Activated naive CD8-positive, alpha-beta T cell treated with anti-CD3 and anti-CD28 coated beads, Interleukin-2, amount 50 U/mL, for 16 hours (primary cell): Measurements from ENCODE around the gene GREB1L.

Experiments
- DNase-seq: peaks from one replicate; pipeline ENCODE4 v3.0.0-alpha.2; 2020; ENCODE audit warnings: low read depth, low spot score

GREB1L gene

GRCh38 chr18:21484851-21485636 is 243.0 kb downstream of the GREB1L start:
- DNase-seq, result no peak

DNA sequence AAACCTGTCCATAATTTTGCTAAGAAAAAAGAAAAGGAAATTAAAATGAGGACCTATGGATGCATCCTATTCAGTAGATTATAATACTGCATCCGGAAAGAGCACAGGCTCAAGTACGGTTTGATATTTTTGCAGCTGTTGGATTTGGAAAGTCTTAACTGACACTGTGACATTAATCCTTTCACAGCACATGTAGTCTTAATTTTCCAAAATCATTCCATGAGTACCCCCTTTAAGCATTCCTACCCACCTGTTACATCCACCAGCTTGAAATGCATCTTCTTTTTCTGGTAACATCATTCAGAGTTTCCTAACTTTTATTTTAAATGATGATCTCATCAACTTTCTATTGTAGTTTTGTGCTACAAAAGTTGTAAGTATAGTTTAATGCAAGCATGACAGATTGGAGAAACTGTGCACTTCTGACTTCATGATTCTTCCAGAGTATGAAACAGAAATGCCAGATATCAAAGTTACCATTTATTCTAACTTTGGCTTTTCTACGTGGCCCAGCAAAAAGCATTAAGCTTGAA is 244.9 kb downstream of the GREB1L start:
- DNase-seq, result no peak

DNA sequence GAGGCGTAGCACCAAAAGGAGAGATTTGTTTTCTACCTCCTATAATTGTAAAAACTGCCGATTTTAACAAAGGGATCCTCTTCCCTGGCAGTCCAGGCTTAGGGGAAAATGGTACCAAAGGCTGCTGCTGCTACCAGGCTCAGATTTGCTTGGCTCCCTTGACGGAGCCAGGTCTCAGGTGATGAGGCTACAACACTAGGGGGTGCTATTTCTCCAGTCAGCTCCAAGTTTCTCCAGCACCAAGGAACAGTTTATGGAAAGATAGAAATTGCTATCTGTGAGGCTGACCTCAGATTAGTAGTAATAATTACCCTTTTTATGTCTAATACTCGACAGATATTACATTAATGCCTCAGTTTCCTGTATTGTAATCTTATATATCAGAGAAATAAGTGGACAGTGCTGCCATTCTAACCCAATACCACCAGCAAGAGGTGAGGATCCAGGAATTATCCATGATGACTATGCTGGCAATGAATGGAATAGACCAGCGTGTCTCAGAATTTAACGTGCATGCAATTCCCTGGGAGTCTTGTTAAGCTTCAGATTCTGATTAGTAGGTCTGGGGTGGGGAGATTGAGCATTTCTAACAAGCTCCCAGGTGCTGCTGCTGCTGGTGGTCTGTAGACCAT is 247.2 kb downstream of the GREB1L start:
- DNase-seq, result no peak

DNA sequence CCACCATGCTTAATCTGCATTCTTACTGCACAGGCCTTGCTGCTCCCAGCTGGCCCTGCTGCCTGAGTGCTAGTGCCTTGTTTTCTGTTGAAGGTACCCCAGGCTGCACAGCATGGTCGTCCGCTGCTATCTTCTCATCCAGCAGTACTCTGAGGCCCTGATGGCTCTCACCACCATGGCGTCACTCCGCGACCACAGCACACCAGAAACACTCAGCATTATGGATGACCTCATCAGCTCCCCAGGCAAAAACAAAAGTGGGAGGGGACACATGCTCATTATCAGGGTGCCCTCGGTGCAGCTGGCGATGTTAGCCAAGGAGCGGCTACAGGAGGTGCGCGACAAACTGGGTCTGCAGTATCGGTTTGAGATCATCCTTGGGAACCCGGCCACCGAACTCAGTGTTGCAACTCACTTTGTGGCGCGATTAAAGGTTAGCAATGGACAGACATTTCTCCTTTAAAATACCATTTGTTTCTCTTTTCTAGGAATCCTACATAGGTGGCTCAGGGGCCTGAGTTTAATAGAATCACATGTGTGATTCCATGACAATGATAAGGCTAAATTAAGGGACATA is 248.0 kb downstream of the GREB1L start:
- DNase-seq, result no peak

DNA sequence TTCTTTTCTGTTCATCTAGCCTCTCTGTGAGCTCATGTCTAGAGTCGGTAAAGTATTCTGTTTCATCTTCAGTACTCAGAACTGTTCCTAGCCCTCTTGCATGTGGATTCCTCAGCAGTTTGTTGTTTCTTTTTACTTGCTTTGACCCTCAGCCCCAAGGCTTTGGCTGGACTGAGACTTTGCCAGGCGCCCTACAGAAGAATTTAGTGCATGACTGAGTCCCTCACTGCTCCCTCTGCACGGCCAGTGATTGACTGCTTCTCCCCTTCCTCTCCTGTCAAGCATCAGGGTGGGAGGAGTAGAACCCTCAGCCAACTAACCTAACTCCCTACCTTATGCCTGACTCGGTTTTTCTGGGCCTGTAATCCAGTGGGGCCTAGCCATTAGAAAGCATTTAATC is 248.7 kb downstream of the GREB1L start:
- no peak for DNase-seq

DNA sequence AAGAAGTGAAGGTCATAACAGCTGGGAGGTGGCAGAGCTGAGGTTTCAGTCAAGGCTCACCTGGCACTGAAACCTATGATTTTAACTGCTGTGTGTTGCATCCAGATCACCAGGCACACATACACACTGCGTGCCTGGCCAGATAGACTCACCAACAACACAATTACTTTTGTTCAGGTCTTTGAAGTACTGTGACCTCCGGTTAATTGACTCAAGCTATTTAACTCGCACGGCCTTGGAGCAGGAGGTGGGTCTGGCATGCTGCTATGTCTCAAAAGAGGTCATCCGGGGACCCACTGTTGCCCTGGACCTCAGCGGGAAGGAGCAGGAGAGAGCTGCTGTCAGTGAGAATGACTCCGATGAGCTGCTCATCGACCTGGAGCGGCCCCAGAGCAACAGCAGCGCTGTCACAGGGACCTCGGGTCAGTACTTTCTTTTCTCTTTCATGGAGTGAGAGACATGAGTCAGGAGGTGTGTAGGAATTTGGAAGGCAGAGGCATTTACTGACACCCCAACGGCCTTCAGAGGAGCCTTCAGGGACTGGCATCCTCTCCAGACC is 254.3 kb downstream of the GREB1L start:
- no peak for DNase-seq

GRCh38 chr18:21499997-21500396 is 258.0 kb downstream of the GREB1L start:
- no peak for DNase-seq

- no peak for DNase-seq
Observed at GRCh38 chr18:21502661-21503060, 260.6 kb downstream of the GREB1L start.

DNA sequence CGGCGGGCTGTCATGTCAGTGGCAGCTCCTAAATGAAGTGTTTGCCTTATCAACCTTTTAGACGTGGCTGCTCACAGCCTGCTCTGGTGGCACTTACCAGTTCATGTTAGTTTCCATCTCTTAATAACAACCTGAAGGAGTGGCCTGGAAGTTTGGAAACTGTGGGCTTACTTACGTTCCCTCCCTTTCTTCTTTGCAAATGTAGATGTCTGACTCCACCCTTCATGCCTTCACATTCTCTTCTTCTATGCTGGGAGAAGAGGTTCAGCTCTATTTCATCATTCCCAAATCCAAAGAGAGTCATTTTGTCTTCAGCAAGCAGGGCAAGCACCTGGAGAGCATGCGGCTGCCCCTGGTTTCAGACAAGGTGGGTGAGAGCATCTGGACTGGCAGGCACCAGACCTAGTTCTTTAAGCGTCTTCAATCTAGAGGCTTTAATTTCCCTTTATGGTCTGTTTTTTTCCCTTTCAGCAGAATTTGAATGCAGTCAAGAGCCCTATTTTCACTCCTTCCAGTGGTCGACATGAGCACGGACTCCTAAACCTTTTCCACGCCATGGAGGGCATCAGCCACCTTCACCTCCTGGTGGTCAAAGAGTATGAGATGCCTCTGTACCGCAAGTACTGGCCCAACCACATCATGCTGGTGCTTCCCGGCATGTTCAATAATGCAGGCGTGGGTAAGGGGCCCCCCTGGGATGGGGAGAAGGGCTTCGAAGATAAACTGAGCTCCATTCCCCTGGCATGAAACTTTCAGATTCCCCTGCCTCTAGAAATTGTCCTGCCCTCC is 266.1 kb downstream of the GREB1L start:
- no peak for DNase-seq

GRCh38 chr18:21509062-21509461 is 267.0 kb downstream of the GREB1L start:
- DNase-seq, result no peak

GRCh38 chr18:21513292-21513691 is 271.3 kb downstream of the GREB1L start:
- no peak for DNase-seq

DNA sequence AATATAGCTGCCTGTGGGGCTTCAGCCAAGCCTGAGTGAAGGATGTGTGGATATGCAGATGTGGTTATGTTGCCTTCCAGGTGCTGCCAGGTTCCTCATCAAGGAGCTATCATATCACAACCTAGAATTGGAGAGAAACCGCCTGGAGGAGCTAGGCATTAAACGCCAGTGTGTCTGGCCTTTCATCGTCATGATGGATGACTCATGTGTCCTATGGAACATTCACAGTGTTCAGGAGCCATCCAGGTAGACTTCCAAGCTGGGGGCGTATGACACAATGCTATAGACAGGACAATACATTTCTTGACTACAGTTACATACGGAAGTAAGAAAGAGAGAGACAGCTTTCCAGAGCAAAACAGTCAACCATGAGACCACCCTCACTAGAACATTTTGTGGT is 271.7 kb downstream of the GREB1L start:
- no peak for DNase-seq

GRCh38 chr18:21522530-21522929 is 280.5 kb downstream of the GREB1L start:
- no peak for DNase-seq

- DNase-seq, result no peak
Observed at GRCh38 chr18:21525916-21526315, 283.9 kb downstream of the GREB1L start.

DNA sequence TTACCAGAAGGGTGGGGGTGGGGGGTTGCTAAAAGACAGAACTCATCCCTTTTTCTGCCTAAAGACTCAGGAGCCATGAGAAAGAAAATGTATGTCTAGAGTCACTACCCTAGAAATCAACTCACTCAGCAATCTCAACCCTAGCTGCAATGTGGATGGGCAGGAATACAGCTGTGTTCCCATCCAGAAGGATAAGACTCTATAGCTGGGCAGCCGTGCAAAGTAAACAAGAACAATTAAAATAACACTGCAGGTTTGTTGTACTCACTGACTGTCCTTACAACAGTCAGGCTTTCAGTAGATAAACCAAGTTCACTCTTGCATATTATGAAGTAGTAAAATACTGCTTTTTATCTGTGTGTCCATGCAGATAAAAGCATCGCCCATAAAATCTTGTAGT is 284.4 kb downstream of the GREB1L start:
- no peak for DNase-seq

DNA sequence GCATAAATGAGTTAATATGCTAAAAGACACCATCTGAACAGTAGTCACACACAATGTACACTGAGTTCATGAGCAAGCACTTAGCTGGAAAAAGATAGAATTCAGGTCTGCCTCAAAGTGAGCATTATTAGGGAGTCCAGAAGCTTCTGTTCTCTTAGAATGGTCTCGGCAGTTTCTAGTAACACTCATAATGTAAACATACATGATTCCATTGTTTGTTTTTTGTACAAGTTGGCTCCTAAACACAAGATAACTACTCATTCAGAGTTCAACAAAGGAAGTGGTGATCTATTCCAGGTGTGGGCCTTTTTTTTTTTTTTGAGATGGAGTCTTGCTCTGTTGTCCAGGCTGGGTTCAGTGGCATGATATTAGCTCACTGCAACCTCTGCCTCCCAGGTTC is 292.3 kb downstream of the GREB1L start:
- DNase-seq, result no peak

- no peak for DNase-seq
Observed at GRCh38 chr18:21538230-21538629, 296.2 kb downstream of the GREB1L start.

GRCh38 chr18:21546423-21546822 is 304.4 kb downstream of the GREB1L start:
- no peak for DNase-seq

GRCh38 chr18:21548647-21549046 is 306.6 kb downstream of the GREB1L start:
- DNase-seq, result no peak

DNA sequence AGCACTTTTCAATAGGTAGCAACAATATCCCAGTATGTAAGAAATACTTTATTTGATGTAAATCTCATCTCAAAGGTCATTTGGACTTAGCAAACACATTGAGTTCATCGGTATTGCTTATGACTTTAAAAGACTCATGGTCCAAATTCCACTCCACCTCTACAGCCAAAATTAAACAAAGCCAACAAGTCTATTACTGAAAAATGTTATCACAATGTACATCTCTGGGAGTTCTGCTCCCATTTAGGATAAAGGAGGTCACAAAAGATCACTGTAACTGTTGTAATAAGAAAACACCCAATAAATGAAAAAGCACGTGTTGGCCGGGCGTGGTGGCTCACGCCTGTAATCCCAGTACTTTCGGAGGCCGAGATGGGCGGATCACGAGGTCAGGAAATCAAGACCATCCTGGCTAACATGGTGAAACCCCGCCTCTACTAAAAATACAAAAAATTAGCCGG is 308.5 kb downstream of the GREB1L start:
- DNase-seq, result no peak

- no peak for DNase-seq
Observed at GRCh38 chr18:21557607-21558253, 315.7 kb downstream of the GREB1L start.
